Activated B cell treated with CpG ODN at 0.5 μM for 24 hours (primary cell): ENCODE results near the gene RFT1. TPM values are rescaled to one million over a fixed set of nuclear protein-coding genes. Genes with fewer than 3 reads are reported as not detected.
A peak's percentile ranks its signal among the peaks of the same experiment; 100 is the strongest.

Experiments used
- ATAC-seq: fragments of 200-7000 bp; cut with Tn5 transposase; one replicate; pipeline ENCODE4 v1.10.0; 2021; ENCODE audit warnings: low read depth, mild to moderate bottlenecking, moderate library complexity
- CTCF ChIA-PET: fragments of 350-600 bp; sonication (Branson Sonifier 250); formaldehyde crosslinking; loops from one replicate; lab custom pipeline; 2021; ENCODE audit warnings: antibody characterized with exemption; lab: Charles Lee
- POLR2A ChIA-PET: fragments of 350-600 bp; sonication (Branson Sonifier 250); formaldehyde crosslinking; loops from one replicate; lab custom pipeline; 2021; ENCODE audit warnings: antibody characterized with exemption; lab: Charles Lee
- DNase-seq: peaks from one replicate; pipeline ENCODE4 v3.0.0; 2022
- H3K27ac Mint-ChIP-seq: one replicate; pipeline ENCODE4 v1.8.0; 2020; ENCODE audit warnings: mixed read lengths
- H3K27me3 Mint-ChIP-seq: one replicate; pipeline ENCODE4 v1.8.0; 2021; ENCODE audit warnings: mixed read lengths
- H3K36me3 Mint-ChIP-seq: one replicate; pipeline ENCODE4 v1.8.0; 2021; ENCODE audit warnings: low read depth, mixed read lengths
- H3K4me1 Mint-ChIP-seq: one replicate; pipeline ENCODE4 v1.8.0; 2021; ENCODE audit warnings: mixed read lengths
- H3K4me3 Mint-ChIP-seq: one replicate; pipeline ENCODE4 v1.8.0; 2020; ENCODE audit warnings: mild to moderate bottlenecking, mixed read lengths
- H3K9me3 Mint-ChIP-seq: one replicate; pipeline ENCODE4 v1.8.0; 2020; ENCODE audit warnings: mixed read lengths
- intact Hi-C: fragments of 100-400 bp; cut with micrococcal nuclease; formaldehyde crosslinking; loops from one replicate; pipeline ENCODE4 v1.15.1; 2024
- total RNA-seq: library from RNA; stranded (reverse); gene quantifications from 2 replicates; pipeline ENCODE4 v1.2.3, GENCODE V29; 2022
- TF ChIP-seq, protein P1 (sequence below): fragments of 200-600 bp; IDR thresholded peaks from one replicate; pipeline ENCODE4 v1.8.0; 2022; ENCODE audit warnings: antibody characterized with exemption, mild to moderate bottlenecking

RFT1 gene
- total RNA-seq, 1 donor from 2014 or later, result 23.6 TPM

DNA sequence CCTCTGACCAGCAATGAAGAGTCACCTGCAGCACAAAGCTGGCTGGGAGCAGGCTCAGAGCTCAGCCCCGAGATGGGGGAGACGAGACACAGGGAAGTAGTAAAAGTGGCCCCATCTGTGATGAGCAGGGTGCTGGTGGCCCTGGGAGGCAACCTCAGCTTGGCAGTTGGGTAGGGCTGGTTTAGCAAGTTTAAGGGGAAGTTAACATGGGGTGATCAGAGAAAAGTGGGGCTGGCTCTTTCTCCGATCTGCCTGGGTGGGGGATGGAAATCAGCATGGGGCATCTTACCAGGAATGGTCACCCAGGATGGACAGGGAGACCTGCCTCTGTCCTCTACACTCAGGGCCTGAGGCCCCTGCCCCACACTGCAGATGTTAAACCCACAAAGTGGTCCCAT, 54.5 kb downstream of the RFT1 start:
- TF ChIP-seq, protein P1, sequence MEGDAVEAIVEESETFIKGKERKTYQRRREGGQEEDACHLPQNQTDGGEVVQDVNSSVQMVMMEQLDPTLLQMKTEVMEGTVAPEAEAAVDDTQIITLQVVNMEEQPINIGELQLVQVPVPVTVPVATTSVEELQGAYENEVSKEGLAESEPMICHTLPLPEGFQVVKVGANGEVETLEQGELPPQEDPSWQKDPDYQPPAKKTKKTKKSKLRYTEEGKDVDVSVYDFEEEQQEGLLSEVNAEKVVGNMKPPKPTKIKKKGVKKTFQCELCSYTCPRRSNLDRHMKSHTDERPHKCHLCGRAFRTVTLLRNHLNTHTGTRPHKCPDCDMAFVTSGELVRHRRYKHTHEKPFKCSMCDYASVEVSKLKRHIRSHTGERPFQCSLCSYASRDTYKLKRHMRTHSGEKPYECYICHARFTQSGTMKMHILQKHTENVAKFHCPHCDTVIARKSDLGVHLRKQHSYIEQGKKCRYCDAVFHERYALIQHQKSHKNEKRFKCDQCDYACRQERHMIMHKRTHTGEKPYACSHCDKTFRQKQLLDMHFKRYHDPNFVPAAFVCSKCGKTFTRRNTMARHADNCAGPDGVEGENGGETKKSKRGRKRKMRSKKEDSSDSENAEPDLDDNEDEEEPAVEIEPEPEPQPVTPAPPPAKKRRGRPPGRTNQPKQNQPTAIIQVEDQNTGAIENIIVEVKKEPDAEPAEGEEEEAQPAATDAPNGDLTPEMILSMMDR, result no peak
- H3K4me3 Mint-ChIP-seq, result no peak overlapping the region
- H3K36me3 Mint-ChIP-seq, result no peaks in the 10 kb centered on the region
- ATAC-seq, result no peak
- CTCF ChIA-PET, result interaction anchor here (1.5 kb wide), 1 partner anchor 168 kb away, joined by 4 read pairs; no protein-coding TSS in a partner anchor
- no peak overlapping the region for H3K27ac Mint-ChIP-seq
- POLR2A ChIA-PET, result no interaction called here
- no peaks in the 10 kb centered on the region for H3K27me3 Mint-ChIP-seq
- peaks cover 13% of the 10 kb centered on the region for H3K4me1 Mint-ChIP-seq
- no peak for DNase-seq
- intact Hi-C loops, result no loop called here
- H3K9me3 Mint-ChIP-seq, result no peaks in the 10 kb centered on the region

DNA sequence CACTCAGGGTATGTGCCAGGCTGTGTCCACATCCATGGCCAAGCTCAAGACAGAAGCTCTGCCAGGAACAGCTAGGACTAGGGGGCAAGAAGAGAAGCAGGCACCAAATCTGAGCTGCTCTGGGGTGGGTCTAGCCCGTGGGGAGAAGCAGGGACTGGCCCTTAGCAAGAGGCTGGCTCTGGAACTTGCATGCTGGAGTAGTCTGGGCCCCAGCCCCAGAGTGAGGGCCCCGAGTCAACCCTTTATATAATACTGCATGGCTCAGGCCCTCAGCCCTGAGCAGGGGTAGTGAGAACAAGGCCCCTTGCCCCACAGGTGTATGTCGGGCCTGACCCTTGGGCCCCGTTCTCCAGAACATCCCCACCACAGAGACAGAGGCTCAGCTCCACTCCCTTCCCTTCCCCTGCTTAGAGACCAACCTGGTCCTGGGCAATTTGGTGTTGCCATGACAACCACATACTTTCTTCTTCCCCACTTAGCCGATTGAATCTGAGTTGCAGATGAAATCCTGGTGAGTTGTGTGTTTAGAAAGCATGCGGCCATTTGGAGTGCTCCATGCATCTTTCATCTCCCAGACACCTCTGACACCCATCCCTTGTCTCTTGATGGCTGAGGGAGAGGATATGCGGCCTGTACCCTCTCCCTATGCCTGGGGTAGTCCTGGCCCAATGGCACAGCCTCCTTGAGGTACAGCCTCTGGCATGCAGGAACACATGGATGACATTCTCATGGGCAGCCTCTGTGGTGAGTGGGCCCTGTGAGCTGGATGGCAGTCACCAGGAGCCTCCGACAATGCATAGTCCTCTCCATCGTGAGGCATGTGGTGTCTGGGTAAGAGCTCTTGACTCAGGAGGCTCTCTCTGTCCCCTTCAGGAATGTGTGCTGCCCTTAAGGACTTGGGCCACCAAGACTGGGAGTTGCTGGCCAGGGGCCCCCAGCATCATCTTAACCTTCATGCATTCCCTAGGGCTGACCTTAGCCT, 55.2 kb downstream of the RFT1 start:
- no peaks in the 10 kb centered on the region for H3K27me3 Mint-ChIP-seq
- peaks cover 13% of the 10 kb centered on the region for H3K4me1 Mint-ChIP-seq
- no peaks in the 10 kb centered on the region for H3K9me3 Mint-ChIP-seq
- no peaks in the 10 kb centered on the region for H3K36me3 Mint-ChIP-seq
- TF ChIP-seq, protein P1, result no peak
- CTCF ChIA-PET, result interaction anchor here (1.5 kb wide), 1 partner anchor 167 kb away, joined by 4 read pairs; no protein-coding TSS in a partner anchor
- intact Hi-C loops, result no loop called here
- H3K27ac Mint-ChIP-seq, result no peak overlapping the region
- ATAC-seq (no peak), DNase-seq (no peak)
- H3K4me3 Mint-ChIP-seq, result no peak overlapping the region
- POLR2A ChIA-PET, result interaction anchor here (1.2 kb wide), 1 partner anchor 29 kb away, joined by 5 read pairs; the partner anchor contains the start of gene SFMBT1

DNA sequence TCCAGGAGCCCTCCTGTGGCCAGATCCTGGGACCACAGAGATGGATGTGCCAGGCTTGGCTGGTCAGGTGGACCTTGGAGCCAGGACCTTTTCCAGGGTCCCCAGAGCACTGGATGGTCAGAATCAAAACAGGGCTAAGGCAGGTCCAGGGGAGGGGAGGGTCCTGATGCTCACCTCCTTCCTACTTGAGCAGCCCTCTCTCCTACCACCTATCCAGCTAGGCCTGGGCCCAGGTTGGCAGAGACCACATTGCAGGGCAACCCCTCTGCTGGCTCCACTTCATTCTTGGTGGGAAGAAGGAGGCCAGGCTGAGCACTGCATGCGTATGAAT, 55.9 kb downstream of the RFT1 start:
- ChIA-PET POLR2A (interaction anchor here (1.2 kb wide), 1 partner anchor 28 kb away, joined by 5 read pairs; the partner anchor contains the start of gene SFMBT1), CTCF (interaction anchor here (1.5 kb wide), 1 partner anchor 167 kb away, joined by 4 read pairs; no protein-coding TSS in a partner anchor)
- intact Hi-C loops, result no loop called here
- TF ChIP-seq, protein P1, result no peak
- DNase-seq, result no peak
- H3K27ac Mint-ChIP-seq, result no peak overlapping the region
- no peak for ATAC-seq
- H3K4me3 Mint-ChIP-seq, result peak overlapping the region; percentile 39
- peaks cover 13% of the 10 kb centered on the region for H3K4me1 Mint-ChIP-seq
- H3K36me3 Mint-ChIP-seq, result no peaks in the 10 kb centered on the region
- H3K9me3 Mint-ChIP-seq, result no peaks in the 10 kb centered on the region
- no peaks in the 10 kb centered on the region for H3K27me3 Mint-ChIP-seq

DNA sequence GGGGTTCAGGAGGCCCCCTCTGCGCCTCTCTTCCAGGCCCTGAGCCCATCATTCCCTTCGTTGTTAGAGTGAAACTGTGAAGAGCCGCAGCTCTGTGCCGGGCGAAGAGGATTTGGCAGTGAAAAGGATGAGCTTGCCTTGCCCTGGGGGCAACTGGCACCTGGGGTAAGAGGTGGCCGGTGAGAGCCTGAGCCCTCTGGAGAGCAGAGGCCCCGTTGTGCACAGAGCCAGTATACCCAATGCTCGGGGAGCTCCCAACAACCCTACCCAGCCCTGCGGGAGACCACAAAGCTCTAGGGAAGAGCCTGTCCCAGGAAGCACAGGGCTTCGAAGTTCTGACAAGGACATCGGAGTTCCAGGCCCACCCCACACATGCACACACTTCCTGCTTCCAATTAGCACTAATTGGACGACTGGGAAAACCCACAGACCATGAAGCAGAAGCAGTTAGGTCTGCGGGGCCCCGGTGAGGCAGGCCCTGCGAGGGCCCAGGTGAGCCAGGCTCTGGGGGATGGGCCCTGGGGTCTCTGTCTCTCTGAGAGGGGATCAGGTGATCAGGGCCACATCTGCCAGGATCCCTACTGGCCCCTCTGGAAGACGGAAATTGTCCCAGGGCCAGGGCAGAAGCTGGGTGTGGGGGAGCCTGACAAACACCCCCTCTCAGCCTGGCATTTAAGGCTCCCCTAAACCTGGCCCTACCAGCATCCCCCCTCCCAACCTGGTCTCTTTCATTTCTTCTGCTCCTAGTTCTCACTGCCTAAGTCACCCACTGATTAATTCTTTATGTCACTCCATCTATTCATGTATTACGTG, 56.5 kb downstream of the RFT1 start:
- ATAC-seq, result no peak
- intact Hi-C loops, result no loop called here
- H3K4me1 Mint-ChIP-seq, result peaks cover 13% of the 10 kb centered on the region
- no peaks in the 10 kb centered on the region for H3K27me3 Mint-ChIP-seq
- ChIA-PET CTCF (interaction anchor here (0.7 to 1.3 kb wide), 3 partner anchors 223 to 332 kb away, joined by 3 to 5 read pairs (median 3); no protein-coding TSS in a partner anchor), POLR2A (interaction anchor here (1.0 to 1.6 kb wide), 3 partner anchors 27 to 303 kb away, joined by 3 to 5 read pairs (median 3); partner anchors contain the start of genes NEK4 and SFMBT1)
- H3K9me3 Mint-ChIP-seq, result no peaks in the 10 kb centered on the region
- DNase-seq, result no peak
- H3K27ac Mint-ChIP-seq, result peak overlapping the region; percentile 89
- TF ChIP-seq, protein P1, result no peak
- H3K36me3 Mint-ChIP-seq, result no peaks in the 10 kb centered on the region
- H3K4me3 Mint-ChIP-seq, result peak overlapping the region; percentile 92
